Middle frontal gyrus (tissue), 1 donor: ENCODE measurements around the gene GNPNAT1.
A peak's percentile ranks its signal among the peaks of the same experiment; 100 is the strongest.

Experiments
- DNase-seq: peaks from one replicate; pipeline ENCODE4 v3.0.0-alpha.2; 2015; ENCODE audit warnings: low spot score; ENCODE audit errors: extremely low spot score

Gene GNPNAT1

DNA sequence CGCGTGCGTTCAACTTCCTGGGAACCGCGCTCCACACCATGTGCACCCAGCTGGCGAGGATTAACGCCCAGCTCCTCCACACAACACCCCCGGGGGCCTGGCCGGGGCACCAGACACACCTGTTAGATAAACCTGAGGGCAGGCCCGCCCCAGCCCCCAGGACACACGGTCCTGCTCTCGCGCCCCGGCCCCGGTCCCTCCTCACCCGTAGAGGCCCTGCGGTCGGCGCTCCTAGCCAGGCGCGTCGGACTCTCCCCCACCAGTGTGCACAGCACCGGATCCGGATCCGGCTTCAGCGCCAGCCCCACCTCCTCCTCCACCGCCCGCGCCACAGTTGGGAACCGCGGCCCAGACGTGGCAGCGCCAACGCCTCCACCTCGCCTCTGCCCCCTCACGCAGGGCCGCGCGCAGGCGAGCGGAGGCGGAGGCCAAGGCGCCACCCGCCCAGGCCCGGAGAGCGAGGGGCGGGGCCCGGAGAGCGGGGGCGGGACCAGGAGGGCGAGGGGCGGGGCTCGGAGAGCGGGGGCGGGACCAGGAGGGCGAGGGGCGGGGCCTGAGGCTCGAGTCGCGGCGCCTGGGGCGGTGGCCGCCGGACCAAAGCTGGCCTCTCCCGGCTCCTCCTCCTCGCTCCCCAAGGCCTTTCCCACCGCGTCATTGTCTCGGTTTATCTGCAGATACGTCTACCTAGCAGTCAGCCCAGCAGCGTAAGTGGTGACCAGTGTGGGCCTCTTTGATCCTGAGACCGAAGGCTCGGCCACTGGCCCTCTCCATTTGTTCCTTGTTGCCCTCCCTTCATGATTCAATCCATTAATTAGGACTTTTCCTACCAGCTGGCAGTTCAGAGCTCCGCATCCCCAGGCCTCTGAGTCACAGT, at the start of gene GNPNAT1:
Gene GNPNAT1 (minus strand): TSS at position 385 of the 874 bp plus-strand sequence. CDS start 6,957 bp downstream, outside the sequence.
- peak; percentile 67 for DNase-seq

DNA sequence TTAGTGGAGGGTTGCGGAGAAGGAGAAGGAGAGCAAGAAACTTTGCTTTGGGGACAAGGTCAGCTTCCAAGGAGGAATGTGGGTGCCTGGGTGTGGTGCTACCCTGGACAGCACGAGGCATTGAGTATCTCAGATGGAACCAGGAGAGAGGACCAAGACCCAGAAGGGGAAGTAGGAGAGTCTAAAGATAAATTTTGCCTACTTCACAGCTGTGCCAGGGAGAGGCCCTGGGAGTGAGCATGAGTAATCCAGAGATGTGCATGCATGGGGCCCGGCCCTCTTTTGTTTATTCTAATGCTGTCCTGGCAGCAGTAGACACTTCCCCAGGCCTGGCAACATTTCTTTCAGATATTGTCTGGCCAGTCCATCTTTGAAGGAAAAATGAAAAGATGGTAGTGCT, 49.5 kb upstream of the GNPNAT1 start:
- DNase-seq, result no peak

DNA sequence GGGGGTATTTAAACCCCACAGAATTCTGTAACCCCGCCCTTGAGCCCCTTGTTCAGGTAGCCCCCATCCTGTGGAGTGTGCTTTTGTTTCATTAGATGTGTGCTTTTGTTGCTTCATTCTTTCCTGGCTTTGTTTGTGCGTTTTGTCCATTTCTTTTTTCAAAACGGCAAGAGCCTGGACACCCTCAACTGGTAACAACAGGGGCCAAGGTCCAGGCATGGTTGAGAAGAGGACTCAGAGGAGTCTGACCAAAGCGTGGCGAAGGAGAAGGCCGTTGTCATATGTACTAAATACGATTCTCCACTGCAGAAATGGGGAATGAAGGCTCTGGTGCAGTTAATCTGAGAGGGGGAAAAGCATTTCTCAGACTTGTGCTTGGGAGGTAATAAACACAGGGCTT, 46.0 kb upstream of the GNPNAT1 start:
- DNase-seq, result no peak

DNA sequence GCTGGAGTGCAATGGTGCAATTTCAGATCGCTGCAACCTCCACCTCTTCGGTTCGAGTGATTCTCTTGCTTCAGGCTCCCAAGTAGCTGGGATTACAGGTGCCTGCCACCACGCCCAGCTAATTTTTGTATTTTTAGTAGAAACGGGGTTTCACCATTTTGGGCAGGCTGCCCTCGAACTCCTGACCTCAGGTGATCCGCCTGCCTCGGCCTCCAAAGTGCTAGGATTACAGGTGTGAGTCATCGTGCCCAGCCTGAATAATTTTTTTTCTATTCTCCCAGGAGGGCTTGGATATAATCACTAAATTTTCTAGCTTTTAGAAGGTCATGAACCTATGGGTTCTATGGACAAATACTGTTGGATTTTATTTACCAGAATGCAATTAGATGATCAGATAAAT, 44.7 kb upstream of the GNPNAT1 start:
- no peak for DNase-seq

DNA sequence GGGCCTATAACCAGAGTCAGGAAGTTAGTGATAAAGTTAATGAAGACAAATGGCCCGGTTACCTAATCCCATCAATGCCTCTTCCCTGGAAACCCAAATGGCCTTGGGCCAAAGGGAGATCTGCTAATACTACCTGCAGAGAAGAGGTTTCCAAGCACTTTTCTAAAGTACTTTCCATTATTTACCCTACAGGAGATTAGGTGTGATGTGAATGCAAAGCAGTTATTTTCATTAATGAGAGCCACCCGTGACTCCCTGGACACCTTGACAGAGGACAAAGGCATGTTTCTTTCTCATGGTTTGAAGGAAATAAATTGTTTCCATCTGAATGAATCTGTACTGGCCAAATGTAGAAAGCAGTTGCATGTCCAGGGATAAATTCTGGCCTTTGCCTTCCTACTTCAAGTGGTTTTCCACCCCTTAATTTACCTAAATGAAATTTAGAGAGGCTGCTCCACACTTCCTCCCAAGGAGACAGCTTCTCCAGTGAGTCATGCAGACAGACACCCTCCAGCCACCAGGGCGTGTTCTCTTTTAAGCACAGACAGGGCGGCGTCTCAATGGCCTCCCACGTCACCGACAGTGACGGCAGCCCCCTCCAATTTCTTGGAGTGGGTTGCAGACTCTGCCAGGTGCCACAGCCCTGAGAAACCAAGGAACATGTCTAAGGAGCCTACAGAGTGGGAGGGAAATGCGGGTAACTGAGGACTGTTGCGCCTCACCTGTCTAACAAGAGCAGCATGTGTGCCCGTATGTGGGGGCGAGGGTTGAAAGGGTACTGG, 43.9 kb upstream of the GNPNAT1 start:
- DNase-seq, result no peak

DNA sequence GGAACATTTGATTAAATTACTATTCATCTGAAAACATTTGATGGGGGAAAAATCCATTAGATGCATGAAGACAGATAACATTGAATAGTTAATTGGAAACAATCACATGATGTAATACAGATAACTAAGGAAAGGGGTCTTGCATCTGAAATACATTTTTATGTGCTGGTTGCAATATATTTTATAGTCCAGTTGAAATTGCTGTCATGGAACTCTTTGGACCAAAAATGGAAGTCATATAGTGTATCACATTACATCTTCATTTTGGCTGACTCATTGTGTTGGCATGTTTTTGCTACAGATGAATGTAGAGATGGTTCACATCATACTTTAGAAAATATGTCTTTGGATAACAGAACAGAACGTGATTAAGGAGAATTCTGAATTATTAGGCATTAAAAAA, 43.0 kb upstream of the GNPNAT1 start:
- no peak for DNase-seq

DNA sequence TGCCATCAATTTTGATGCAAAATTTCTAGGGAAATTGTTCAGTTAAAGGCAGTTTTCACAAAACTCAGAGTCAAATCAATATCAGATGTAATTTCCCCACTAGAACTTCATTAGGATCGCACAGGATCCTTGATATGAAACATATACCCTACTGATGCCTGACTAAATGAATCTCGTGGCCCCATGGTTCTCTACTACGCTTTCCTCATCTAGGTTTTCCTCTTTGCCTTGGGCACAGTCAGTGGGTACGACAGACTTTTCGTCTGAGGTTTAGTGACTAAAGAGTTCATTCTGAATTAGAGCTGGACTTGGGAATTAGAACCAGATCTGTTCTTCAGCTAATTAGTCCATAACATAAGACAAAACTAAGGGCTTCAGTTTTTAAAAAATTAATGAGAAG, 42.5 kb upstream of the GNPNAT1 start:
- no peak for DNase-seq

DNA sequence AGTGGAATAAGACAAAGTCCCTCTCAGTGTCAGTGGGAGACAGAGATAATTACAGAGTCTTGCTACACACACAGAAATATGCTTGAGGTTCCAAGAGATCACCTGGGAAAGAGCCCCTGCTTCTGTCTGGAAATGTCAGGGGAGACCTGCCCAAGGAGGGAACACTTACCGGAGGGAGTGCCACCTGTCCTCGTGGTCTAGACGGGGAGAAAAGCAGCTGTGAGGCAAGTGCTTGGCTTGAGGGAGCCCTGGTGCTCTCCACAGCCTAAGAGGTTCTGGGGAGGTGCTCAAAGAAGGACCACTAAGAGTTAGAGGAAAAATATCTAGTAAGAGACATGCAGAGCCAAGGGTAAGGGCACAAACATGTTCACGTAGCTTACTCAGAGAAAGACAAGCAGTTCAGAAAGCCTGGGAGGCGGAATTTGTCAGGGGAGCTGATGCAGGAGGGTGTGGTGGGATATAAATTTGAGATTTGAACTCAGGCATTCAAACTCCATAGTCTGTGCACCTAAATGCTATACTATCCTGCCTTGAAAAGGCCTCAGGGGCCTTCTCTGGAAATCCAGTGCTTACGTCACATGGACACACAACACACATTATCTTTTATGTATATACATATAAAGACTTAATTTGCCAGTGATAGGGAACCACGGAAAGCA, 38.2 kb upstream of the GNPNAT1 start:
- DNase-seq, result no peak

DNA sequence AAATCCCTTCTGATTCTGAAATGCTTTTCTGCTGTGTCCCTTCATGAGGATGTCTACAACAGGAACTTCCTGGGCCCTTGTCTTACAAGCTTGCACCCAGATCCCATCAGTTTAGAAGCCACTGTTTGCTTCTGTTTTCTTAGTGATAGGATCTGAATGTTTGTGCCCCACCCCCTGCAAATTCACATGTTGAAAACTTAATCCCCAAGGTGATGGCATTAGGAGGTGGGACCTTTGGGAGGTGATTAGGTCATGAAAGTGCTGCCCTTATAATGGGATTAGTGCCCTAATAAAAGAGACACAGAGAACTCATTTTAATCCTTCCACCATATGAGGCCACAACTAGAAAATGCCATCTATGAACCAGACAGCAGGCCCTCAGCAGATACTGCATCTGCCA, 36.0 kb upstream of the GNPNAT1 start:
- DNase-seq, result no peak

DNA sequence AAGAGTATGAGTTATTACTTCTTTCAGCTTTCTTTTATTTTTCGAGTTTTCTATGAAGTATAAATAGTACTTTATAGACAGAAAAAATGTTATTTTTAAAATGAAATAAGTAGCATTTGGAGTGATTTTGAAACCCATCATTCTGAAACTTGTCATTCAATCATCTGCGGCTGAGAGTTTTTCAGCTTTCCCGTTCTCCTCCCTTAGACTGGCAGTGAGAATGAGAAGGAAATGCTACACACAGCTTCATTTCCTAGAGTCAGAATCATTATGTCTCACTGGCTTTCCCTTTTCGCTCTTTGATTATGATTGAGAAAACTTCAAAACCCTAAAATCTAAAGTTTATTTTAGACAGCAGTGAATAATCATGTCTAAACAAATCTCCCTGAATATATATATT, 33.7 kb upstream of the GNPNAT1 start:
- DNase-seq, result no peak

DNA sequence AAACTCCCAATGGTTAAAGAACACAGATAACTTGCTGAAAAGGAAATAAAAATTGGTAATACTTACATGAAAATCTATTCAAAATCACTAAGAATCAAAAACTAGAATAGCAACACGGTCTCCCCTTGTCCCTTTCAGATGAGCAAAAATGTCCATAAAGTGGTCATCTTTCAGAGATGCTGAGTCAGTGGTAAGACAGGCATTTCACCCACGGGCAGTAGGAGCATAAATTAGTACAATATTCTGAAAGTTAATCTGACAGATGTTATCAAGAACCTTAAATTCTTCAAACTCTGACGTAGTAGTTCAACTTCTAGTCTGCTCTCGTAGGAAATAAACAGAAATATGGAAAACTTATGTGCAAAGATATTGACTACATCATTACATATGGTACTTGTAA, 33.1 kb upstream of the GNPNAT1 start:
- DNase-seq, result no peak

DNA sequence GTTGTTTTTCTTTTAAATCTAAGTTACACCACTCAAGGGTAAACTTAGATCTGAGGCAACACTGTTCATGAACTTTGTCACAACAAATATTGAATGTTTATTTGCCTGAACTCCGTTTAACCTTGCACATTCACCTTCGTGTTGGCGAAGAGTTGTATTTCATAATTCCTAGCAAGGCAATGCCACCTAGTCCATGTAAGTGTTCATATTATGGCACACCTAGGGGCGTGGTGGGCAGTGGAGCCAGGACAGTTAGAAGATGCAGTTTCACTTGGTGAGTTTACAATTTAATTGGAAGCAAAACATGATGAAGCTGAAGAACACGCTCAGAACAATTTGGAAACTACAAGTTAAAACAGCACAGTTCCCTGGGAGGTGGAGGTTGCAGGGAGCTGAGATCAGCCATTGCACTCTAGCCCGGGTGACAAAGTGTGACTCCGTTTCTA, 30.4 kb upstream of the GNPNAT1 start:
- DNase-seq, result no peak

DNA sequence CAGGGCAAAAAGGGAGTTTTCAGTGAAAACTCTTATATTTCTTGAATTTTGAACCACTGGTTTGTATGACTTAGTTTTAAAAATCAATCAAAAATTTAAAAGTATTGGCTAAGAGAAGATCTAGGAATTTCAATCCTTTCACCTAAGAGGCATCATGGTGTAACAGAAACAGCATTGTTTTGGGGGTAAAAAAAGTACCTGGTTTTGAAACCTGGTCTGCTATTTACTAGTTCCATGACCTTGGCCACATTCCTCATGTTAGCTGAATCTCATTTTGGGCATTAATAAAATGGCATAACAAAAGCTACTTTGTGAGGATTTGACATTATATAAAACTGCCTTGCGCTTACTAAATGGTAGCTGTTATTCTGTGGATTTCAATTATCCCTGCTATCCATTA, 16.7 kb upstream of the GNPNAT1 start:
- no peak for DNase-seq

DNA sequence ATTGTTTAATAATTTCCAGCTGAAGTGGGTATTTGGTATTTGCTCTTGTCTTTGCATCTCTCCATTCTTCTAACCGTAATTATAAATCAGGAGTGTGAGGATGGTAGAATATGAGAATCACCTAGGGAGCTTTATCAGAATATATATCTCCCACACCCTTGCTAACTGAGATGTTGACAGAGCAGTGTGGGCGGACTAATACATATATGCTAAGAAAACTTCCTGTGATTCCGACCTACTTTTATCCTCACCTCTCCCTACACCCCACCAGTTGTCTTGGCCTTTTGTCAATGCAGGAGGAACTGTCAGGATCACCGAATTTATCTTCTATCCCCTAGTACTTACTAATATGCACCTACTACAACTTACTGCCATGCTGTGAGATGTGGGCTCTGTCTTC, 14.7 kb upstream of the GNPNAT1 start:
- DNase-seq, result no peak

DNA sequence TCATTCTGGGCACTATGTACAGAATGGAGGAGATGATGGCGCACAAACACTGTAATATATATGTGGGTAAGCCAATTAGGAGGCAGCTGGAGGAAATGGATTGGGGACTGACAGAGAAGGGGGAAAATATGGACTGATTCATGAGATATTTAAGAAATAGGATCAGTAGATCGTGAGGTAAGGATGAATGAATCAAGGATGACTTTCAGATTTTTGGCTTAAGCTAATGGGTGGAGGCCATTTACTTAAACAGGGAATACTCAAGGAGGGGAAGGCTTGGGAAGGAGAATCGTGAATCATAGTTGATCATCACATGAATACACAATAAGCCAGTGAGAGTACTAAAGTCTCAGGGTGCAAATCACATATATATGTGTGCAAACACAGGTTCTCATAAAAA, 11.2 kb upstream of the GNPNAT1 start:
- no peak for DNase-seq

DNA sequence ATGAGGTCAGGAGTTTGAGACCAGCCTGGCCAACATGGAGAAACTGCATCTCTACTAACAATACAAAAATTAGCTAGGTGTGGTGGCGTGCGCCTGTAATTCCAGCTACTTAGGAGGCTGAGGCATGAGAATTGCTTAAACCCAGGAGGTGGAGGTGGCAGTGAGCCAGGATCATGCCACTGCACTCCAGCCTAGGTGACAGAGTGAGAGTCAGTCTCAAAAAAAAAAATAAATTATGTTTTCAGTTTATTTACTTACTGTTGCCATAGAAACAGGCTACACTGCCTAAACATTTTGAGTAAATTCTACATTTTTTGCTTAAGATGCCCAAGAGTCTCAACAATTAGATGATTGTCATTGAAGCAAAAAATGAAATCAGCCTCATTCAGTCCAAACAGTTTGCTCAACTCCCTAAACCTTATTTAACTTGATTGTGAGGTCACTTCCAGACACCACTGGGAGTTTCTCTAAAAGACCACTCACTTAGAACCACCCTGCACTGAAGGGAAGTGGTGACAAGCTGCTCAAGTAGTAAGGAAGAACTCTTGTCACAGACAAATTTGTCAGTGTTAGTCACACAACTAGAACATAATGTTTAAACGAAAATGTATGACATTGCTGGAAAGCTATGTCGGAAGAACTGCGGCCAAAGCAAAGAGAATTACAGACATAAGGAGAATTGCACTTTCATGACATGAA, 9.8 kb upstream of the GNPNAT1 start:
- DNase-seq, result no peak

DNA sequence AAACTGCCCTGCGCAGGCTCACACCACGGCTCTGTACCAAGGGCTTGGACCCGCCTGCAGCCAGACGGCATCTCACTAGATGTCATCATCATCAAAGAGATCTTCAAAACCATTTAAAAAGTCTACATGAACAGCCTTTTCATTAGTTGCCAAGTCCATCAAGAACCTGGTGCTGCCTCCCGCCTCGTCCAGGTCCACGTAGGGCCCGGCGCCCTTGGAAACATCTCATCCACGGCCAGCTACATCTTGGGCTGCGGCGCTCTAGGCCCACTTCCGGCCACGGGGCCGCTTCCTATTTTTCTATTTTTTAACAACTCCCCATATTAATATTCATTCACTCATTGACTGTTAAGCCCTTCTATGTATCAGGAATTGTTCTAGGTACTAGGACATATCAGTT, 7.4 kb upstream of the GNPNAT1 start:
- DNase-seq, result no peak

DNA sequence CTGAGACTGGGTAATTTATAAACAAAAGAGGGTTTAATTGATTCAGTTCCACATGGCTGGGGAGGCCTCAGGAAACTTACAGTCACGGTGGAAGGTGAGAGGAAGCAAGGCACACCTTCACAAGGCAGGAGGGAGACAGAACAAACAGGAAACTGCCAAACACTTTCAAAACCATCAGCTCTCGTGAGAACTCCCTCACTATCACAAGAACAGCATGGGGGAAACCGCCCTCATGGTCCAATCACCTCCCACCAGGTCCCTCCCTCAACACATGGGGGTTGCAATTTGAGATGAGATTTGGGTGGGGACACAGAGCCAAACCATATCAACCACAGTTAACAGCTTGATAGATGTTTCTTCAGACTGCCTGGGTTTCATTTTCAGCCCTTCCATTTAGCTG, 6.2 kb upstream of the GNPNAT1 start:
- no peak for DNase-seq

DNA sequence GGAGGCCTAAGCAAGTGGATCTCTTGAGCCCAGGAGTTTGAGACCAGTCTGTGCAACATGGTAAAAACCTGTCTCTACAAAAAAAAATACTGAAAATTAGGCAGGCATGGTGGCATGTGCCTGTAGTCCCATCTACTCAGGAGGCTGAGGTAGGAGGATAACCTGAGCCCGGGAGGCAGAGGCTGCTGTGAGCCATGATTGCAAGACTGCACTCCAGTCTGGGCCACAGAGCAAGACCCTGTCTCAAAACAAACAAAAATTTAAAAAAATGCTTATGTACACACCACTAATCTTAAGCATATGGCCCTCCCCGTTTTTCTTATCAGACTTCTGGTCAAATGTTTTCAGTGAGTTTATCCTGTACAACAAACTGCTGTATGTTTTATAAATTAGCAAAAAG, 1.7 kb upstream of the GNPNAT1 start:
- DNase-seq, result no peak

DNA sequence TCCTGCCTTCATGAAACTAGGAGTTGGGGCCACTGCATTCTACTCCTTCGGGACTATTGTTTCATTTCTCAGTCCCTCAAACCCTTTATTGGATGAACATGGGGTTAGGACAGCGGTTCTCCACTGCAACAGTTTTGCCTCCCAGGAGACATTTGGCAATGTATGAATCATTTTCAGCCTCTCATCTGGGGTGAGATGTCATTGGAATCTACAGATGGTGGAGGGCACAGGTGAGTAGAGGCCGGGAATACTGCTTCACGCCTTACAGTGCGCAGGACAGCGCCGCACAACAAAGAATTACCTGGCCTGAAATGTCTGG, 649 bp upstream of the GNPNAT1 start:
- DNase-seq, result no peak

DNA sequence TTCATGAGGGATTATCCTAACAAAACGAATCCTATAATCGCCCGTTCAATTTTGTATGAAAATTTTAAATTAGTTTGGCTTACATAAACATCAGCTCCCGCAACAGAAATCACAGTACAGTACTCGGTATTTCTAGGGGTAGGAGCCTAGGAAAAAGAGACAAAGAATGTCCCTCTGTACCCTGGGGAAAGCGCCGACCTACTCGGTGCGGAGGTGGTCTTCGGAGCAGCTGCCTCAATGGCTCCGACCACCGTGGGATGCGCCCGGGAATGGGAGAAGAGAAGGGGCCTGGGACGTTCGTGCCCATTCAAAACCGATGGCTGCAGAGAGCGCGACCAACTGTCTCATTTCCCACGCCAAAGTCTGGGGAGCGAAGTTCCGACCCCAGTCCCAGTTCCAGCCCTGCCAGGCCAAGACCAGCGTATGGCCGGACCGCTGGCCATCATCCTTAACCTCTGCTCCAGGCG, 618 bp downstream of the GNPNAT1 start:
- DNase-seq, result no peak
